Body of pancreas (tissue), 4 donors: Measurements from ENCODE around the gene FRRS1L.

Experiments used
- POLR2A ChIP-seq, 3 donors: fragments of 450-650 bp; IDR thresholded peaks; one replicate each; pipeline ENCODE4 v1.6.1; 2016; ENCODE audit warnings: antibody characterized with exemption in 3 of 3, mild to moderate bottlenecking in 2 of 3
- TF ChIP-seq, protein P1 (sequence below), 7 experiments: fragments of 450-650 bp in 4 of 7; fragments of 200-600 bp in 3 of 7; sonication (generic) in 3 of 7; IDR thresholded peaks; one replicate each; pipeline ENCODE4 v1.5.1; 2016 to 2019; ENCODE audit warnings: antibody characterized with exemption in 7 of 7

- TF ChIP-seq, protein P1, sequence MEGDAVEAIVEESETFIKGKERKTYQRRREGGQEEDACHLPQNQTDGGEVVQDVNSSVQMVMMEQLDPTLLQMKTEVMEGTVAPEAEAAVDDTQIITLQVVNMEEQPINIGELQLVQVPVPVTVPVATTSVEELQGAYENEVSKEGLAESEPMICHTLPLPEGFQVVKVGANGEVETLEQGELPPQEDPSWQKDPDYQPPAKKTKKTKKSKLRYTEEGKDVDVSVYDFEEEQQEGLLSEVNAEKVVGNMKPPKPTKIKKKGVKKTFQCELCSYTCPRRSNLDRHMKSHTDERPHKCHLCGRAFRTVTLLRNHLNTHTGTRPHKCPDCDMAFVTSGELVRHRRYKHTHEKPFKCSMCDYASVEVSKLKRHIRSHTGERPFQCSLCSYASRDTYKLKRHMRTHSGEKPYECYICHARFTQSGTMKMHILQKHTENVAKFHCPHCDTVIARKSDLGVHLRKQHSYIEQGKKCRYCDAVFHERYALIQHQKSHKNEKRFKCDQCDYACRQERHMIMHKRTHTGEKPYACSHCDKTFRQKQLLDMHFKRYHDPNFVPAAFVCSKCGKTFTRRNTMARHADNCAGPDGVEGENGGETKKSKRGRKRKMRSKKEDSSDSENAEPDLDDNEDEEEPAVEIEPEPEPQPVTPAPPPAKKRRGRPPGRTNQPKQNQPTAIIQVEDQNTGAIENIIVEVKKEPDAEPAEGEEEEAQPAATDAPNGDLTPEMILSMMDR (IDR thresholded peaks at IDR 0.05): no peak
- TF ChIP-seq POLR2A (IDR thresholded peaks at IDR 0.05): no peak
These were observed 42.9 kb downstream of the FRRS1L start for GRCh38 chr9:109124121-109124520.
